ENCODE results near the gene TAF13.
"Not testable (repeated sequence)": the region's sequence is repeated elsewhere in the genome, so short reads cannot be mapped to it uniquely, and the experiment has no call there.

The TAF13 gene

DNA sequence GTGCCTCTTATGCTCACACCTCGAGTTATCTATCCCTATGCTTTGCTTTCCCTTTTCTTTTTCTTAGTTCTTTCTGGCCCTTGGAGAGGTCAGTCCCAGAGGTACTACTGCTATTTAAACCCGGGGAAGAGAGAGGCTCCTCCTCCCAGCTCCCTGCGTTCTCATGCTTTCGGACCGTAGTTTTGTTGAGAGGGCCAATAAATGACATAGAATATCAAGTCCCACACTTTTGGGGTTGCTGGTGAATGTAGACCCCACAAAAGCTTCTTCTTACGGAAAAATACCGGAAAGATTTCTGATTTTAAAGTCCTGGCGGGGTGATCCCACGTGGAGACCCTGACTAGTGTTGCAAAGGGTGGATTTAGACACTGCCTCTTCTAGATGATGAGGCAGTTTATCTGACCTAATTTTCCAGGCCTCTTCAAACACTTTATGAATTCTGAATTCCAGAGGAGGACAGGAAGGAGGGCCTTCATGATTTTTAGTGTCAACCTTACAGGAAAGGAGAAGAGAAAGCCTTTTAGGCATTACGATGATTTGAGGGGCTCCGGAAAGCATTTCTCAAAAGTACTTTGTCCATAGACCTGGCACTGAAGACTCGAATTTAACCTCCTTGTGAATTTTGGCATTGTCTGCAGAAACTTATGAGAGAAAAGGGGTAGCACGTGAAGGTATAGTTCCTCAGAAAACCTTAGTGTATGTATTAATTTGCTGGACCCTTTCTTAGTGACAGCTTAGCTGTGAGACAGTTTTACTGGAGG, 15.5 kb upstream of the TAF13 start:
- peak; percentile 81 for DNase-seq

DNA sequence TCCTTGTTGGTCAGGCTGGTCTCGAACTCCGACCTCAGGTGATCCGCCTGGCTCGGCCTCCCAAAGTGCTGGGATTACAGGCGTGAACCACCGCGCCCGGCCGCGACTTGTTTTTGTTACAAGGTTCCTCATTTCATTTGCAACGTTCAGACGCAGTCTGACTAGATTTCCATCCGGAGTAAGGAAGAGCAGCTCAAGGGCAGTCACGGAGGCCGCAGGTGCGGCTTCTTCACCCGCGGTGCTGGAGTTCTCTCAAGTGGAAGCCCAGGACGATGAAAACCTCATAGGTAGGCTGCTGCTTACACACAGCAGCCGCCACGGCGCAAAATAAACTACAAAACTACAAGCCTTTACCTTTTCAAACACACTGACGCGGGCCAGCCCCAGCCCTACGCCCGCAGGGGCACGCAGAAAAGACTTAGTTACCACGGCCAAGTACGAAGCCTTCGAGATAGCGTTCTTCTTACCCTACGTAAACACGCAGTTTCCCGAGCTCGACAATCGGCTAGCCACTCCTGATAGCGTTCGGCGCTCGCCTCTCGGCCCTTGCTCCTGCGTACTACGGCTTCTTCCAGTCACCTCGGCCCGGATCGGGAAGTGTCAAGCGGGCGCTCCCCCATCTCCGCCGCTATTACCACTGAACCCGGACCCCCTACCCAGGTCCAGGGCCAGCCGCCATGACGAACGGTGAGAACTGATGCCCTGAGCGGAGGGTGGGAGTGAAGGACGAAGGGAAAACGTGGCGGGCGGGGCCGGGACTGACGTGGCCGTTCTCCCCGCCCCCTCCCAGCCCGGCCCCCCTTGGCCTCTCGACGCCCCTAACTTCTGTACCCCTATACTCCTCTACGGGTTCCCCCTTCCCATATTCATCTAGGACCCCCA, 14.6 kb upstream of the TAF13 start, which contains the start of gene TMEM167B:
Gene TMEM167B, plus strand, starts transcription at position 569 of the 882 bp plus-strand sequence. Its CDS starts 109 bp downstream, at position 678.
- peak; percentile 96 for DNase-seq

GRCh38 chr1:109089242-109090015, 13.6 kb upstream of the TAF13 start:
- DNase-seq, result peak; percentile 87

DNA sequence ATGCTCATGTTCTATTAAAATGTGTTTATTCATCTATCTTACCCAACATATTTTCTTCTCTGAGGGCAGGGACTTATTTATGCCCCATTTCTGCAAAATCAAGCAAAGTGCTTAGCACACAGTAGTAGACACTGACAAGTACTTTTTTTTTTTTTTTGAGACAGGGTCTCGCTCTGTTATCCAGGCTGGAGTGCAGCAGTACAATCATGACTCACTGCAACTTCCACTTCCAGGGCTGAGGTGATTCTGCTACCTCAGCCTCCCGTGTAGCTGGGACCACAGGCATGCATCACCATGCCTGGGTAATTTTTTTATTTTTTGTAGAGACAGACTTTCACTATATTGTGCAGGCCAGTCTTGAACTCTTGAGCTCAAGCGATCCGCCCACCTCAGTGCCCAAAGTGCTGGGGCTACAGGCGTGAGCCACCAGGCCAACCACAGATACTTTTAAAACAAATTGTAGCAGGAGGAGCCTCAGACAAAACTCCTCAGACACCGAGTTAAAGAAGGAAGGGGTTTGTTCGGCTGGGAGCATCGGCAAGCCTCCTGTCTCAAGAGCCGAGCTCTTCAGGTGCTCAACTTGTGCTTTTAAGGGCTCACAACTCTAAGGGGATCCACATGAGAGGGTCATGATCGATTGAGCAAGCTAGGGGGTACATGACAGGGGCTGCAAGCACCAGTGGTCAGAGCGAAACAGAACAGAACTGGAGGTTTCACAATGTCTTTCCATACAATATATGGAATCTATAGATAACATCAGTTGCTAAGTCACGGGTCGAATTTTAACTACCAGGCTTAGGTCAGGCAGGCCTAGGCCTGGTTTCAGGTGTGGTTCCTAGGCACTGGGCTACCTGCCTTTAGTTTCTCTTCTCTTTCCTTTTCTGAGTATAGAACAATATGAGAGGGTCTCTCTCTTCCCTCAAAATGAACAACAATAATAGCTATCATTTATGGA, 9.0 kb upstream of the TAF13 start:
- DNase-seq, result no peak

GRCh38 chr1:109083923-109084322, 8.1 kb upstream of the TAF13 start:
- DNase-seq, result peak; percentile 67

DNA sequence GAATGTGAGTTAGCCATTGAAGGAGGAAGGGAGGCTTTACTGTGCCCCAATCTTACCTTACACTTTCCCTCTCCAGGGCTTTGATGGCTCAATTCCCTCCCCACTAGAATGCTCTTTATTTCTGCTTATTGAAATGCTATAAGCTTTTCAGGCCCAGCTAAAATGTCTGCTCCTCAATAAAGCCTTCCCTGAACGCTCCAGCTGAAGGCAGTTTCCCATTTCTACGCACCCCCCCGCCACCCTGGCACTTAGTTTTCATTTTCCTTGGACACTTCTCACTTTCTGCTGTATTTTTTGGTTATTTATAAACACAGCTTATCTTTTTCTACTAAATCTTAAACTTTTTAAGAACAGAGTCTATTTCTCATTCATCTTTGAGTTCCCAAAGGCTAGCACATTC, 7.7 kb upstream of the TAF13 start:
- DNase-seq, result no peak

GRCh38 chr1:109080441-109081082, 4.8 kb upstream of the TAF13 start:
- no peak for DNase-seq

DNA sequence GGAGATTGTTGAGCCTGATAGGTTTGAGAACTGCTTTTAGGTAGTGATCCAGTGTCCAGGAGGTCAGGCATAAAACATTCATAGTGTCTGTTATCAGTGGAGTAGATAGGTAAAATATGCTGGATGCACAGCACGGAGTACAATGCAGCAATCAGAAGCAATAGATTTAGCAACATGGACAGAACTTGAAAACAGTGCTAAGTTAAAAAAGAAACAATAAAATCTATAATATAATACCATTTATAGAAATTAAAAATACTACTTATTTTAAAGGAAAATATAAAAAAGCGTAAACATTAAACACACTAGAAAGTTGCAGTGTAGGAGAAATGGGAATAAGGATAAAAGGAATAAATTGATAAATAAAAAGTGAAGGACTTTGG, 3.4 kb upstream of the TAF13 start:
- no peak for DNase-seq

DNA sequence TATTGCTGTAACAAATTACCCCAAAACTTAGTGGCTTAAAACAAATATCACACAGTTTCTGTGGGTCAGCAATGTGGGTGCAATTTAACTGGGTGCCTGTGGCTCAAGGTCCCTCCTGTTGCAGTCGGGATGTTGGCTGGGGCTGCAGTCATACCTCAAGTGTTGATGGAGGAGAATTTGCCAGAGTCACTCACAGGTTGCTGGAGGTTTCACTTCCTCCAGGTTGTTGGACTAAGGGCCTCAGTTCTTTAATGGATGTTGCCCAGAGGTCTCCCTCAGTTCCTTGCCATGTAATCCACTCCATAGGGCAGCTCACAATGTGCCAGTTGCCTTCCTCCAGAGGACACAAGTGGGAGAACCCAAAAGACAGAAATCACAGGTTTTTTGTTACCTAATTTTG, 2.5 kb upstream of the TAF13 start:
- no peak for DNase-seq

DNA sequence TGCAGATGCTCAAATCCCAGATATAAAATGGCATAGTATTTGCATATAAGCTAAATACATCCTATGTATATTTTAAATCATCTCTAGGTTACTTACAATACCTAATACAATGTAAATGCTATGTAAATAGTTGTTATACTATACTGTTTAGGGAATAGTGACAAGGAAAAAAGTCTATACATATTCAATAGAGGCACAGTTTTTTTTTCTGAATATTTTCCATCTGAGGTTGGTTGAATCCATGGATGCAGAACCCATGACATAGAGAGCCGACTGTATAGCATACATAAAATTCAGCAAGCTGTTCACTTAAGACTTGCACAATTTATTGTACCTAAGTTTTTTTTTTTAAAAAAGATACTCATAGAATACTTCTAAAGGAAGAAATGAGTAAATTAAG, 6.5 kb downstream of the TAF13 start:
- no peak for DNase-seq

- DNase-seq, result no peak
Measured at GRCh38 chr1:109067883-109068282, 7.9 kb downstream of the TAF13 start.

DNA sequence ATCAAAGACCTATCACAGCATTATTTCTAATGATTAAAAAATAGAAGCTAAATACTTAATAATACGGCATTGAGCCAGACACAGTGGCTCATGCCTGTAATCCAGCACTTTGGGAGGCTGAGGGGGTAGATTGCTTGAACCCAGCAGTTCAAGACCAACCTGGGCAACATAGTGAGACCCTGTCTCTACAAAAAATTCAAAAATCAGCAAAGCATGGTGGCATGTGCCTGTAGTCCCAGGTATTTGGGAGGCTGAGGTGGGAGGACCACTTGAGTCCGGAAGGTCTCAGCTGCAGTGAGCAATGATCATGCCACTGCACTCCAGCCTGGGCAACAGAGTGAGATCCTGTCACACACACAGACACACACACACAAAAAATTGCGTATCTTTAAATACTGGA, 10.7 kb downstream of the TAF13 start:
- no peak for DNase-seq

DNA sequence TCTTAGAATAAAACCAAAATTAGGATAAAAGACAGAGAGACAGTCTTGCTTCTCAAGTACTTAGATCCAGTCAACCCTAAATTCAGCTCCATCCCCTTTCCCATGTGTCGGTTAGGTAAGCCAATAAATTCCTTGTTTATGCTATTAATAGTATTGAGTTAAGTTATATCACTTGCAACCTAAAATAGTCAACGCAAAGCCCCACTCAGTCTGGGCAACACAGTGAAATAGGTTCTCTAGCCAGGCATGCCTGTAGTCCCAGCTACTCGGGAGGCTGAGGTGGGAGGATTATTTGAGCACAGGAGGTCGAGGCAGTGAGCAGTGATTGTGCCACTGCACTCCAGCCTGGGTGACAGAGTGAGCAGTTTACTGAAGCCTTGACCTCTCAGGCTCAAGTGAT, 14.6 kb downstream of the TAF13 start:
- no peak for DNase-seq

DNA sequence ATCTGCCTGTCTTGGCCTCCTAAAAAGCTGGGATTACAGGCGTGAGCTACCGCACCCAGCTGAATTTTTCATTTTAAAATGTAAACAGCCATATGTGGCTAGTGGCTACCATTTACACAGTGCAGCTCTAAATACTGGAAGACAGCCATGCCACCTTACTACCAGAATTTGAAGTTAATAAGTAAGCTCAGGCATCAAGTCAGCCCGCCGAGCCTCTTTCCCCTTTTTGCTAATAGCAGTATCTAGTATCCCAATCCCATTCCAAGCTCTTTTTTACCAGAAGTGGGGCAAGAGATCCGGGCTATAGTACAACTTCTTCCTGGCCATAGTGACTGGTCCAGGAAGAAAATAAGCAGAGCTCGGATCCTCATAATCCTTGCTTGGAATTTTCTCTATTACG, 15.1 kb downstream of the TAF13 start:
- DNase-seq, result no peak

GRCh38 chr1:109059026-109059425, 16.8 kb downstream of the TAF13 start:
- no peak for DNase-seq

GRCh38 chr1:109056064-109056463, 19.7 kb downstream of the TAF13 start:
- no peak for DNase-seq

DNA sequence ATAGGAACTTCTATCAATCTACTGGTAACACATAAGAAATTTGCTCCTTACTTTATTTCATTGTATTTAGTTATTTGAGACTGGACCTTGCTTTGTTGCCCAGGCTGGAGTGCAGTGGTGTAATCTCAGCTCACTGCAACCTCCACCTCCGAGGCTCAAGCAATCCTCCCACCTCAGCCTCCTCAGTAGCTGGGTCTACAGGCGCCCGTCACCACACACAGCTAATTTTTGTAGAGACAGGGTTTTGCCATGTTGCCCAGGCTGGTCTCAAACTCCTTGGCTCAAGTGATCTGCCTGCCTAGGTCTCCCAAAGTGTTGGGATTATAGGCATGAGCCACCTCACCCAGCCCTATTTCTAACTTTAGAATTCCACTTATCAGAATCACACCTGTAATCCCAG, 23.7 kb downstream of the TAF13 start:
- not testable (repeated sequence) for DNase-seq

- DNase-seq, result no peak
Measured at GRCh38 chr1:109050228-109050995, 25.4 kb downstream of the TAF13 start.

DNA sequence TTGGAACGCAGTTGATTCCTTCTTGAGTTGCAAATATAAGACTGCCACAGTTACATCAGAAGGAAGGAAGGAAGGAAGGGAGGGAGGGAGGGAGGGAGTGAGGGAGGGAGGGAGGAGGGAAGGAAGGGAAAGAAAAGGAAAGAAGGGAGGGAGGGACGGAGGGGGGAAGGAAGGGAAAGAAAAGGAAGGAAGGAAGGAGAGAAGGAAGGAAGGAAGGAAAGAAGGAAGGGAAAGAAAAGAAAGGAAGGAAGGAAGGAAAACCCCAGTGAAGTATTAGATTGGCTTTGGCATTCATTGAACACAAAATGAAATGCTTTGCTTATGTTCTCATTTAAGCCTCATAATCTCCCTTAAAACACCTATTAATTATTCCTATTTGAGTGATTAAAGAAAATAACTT, 27.5 kb downstream of the TAF13 start:
- DNase-seq, result no peak

GRCh38 chr1:109047339-109047738, 28.5 kb downstream of the TAF13 start:
- DNase-seq, result no peak

GRCh38 chr1:109046671-109047070, 29.1 kb downstream of the TAF13 start:
- no peak for DNase-seq

Measured in OCI-M1 (cell line).